ENCODE data around the gene TUBA1B.
A peak's percentile ranks its signal among the peaks of the same experiment; 100 is the strongest.

Gene TUBA1B

GRCh38 chr12:49126852-49127763 is 4.1 kb downstream of the TUBA1B start:
- peak; percentile 30 for DNase-seq (ENCODE audit: low read depth, low spot score)

GRCh38 chr12:49121047-49121696 is 10.0 kb downstream of the TUBA1B start:
- peak; percentile 60 for DNase-seq (ENCODE audit: low read depth, low spot score)

- DNase-seq (ENCODE audit: low read depth, low spot score) = no peak
These were observed 20.0 kb downstream of the TUBA1B start for GRCh38 chr12:49111206-49111605.

DNA sequence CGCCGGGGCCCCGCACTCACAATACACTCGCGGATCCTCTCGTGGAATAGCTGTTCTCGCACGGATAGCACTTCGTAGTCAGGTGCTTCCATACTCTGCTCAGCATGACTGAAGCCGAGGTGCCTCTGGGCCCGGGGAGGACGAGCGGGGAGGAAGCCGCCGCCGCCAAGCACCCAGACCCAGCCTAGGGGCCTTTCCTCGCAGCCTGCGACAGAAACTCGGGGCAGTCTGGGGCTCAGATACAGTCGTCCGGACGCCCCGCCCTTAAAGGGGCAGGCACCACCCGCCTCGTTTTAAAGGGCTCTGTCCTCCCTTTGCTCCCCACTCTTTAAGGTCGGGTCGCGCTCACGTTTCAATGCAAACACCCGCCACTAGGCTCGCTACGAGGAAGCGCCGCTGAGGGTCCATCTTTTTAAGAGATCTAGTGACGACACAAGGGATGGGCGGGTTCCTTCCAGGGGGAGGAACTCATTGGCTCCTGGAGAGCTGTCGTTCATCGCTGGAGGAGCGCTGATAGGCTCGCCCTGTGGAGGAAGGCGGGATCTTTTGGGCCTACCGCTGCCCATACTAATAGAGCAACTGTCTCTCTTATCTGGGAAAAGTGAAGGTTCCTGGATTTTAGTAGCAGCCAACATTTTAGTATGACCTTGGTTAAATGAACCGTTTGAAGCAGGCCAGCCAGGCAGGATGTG is 20.6 kb downstream of the TUBA1B start, which contains the start of gene LMBR1L:
TSS of gene LMBR1L (minus strand) at position 384 of the 692 bp plus-strand sequence. CDS start at position 92, 292 bp downstream.
- DNase-seq (ENCODE audit: low read depth, low spot score) = peak; percentile 98

- DNase-seq (ENCODE audit: low read depth, low spot score) = no peak
These were observed 21.3 kb downstream of the TUBA1B start for GRCh38 chr12:49109641-49110463.

DNA sequence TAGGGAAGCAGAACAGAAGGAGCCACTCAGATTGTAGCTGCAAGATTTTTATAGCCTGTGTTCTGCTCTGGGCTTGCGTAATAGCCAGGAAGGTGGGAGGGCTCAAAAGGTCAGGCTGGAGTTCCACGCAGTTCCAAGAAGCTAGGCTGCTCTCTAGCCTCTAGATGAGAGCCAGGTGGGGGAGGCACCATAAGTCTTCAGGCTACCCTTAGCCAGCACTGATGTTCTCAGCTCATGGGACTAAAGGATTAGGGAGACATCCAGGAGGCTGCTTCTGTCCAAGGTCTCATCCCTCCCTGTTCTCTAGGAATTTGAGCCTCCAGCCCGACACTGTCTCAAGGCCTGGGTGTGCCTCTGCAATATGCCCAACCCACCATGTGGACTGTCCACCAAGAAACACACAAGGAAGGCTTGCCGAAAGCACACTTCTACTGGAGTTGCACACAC is 22.2 kb downstream of the TUBA1B start:
- DNase-seq (ENCODE audit: low read depth, low spot score) = peak; percentile 30

DNA sequence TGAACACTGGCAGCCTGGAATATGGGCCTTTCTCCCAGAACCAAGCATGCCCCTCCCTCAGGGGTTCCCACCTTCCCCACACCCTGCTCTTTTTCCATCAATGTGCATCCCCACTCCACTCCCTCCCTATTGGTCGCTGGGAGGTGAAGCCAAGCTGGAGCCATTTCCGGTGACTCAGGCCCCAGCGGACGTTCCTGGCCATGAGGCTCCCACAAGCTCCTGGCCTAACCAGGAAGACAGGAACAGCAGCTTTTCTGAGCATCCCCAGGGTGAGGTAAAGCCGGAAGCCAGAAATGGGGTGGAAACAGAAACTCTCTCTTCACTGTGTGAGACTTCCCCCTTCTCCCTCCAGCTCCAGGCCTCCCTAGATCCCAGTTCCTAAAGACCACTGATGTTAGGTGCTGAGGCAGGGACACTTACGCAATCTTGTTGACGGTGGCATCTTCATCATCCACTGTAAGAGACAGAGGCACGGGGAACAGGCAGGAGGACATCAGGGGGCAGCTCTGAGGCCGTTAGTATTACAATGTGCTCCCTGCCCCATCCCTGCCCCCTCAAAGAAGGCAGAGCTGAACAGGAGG is 25.6 kb downstream of the TUBA1B start:
- no peak for DNase-seq (ENCODE audit: low read depth, low spot score)

DNA sequence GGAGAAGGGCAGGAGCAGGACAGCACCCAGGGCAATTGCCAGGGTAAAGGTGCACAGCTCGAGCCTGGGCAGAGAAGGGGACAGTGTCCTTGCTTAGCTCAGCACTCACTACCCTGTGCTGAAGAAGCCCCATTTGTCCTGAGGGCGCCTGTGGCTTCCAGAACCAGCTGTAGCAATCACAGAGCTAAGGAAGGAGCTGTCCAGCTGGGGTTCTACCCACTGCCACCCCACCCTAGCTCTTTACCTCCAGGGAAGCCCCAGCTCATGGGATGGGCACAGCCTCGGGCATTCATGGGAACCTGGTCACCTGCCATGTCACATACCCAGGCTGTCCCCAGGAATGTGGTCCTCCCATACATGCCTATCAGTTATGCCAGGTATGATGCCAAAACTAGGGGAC is 26.4 kb downstream of the TUBA1B start:
- DNase-seq (ENCODE audit: low read depth, low spot score) = no peak

GRCh38 chr12:49100380-49100779 is 30.8 kb downstream of the TUBA1B start:
- no peak for DNase-seq (ENCODE audit: low read depth, low spot score)

DNA sequence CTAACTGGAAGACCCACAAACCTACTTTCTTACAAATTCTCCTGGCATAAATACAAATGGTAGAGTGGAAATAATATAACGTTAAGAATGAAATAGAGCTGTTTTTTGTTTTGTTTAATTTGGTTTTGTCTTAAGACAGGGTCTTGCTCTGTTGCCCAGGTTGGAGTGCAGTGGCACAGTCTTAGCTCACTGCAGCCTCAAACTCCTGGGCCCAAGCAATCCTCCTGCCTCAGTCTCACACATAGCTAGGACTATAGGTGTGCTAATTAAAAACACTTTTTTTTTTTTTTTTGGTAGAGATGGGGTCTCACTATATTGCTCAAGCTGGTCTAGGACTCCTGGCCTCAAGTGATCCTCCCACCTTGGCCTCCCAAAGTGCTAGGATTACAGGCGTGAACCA is 32.5 kb downstream of the TUBA1B start:
- no peak for DNase-seq (ENCODE audit: low read depth, low spot score)

DNA sequence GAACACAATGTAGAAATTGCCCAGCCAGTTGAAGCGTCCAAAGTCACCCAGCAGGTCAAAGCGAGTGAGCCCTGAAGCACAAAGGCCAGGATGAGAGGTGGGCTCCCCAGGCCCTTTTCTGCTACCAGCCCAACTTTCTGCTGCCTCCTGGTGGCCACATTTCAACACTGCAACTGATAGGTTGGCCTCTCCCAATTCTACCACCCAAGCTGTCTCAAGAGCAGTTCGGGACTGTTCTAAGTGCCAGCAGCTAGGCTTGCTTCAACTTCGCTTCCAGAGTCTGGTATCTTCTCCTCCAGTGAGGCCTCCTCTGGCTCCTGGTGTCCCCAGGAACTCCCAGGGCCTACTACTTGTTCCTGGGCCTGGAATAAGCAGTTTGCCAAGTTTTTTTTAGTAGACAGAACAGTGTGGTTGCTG is 33.2 kb downstream of the TUBA1B start:
- DNase-seq (ENCODE audit: low read depth, low spot score) = peak; percentile 93

GRCh38 chr12:49097381-49097780 is 33.8 kb downstream of the TUBA1B start:
- DNase-seq (ENCODE audit: low read depth, low spot score) = no peak

- DNase-seq (ENCODE audit: low read depth, low spot score) = no peak
These were observed 36.2 kb downstream of the TUBA1B start for GRCh38 chr12:49094975-49095365.

GRCh38 chr12:49094160-49094974 is 36.8 kb downstream of the TUBA1B start, which contains the start of gene DHH:
Gene DHH (minus strand): TSS chr12:49094801. CDS start chr12:49094512, 289 bp downstream.
- peak; percentile 40 for DNase-seq (ENCODE audit: low read depth, low spot score)

DNA sequence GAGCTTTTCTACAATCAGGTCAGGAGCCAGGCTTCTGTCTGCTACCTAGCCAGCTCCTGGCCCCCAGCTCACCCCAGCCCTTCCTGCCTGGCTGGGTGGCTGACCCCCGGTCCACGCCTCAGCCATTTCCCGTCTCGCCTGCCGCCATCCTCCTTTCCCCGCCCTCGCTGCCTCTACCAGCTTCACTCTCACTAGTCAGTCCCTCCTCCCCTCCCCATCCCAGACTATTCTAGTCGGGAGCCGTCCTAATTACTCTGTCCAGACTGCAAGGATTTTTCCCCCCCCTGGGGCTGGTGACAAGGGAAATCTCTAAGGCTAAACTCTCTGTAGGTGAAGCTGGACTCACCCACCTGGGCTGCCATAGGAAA is 37.4 kb downstream of the TUBA1B start:
- DNase-seq (ENCODE audit: low read depth, low spot score) = no peak

GRCh38 chr12:49092816-49093406 is 38.3 kb downstream of the TUBA1B start:
- DNase-seq (ENCODE audit: low read depth, low spot score) = no peak

DNA sequence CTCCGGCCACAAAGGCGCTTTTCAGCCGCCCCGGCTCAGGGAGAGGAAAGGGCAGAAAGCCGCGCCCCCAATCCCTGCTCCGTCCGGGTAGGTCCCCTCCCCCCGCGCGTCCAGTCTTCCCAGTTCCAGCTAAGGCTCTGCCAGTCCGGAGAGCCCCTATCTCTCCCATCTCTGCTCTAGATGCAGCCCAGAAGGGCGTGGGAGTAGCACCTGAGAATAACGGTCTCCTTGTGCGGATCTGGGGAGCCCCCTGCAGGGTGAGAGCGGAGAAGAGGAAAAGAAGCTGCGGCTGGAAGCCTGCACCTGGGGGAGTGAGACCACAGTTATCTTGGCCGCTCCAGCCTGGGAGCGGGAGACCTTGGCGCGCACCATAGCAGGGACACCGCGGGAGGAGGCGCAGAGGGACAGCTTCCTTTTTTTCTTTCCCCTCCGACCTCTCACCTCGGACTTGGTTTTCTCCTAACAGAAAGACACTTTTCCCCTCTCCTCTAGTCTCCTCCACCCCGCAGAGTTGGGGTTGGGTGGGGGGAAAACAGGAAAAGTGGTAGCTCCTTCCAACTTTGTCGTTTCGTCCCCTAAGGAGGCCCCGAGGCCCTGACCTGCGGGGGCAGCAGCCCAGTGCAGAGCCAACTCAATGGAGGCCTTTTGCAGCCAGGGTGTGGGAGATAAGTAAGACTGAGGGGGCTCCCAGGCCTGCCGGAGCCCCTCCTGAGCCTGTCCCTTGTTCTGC is 38.9 kb downstream of the TUBA1B start:
- DNase-seq (ENCODE audit: low read depth, low spot score) = peak; percentile 78

DNA sequence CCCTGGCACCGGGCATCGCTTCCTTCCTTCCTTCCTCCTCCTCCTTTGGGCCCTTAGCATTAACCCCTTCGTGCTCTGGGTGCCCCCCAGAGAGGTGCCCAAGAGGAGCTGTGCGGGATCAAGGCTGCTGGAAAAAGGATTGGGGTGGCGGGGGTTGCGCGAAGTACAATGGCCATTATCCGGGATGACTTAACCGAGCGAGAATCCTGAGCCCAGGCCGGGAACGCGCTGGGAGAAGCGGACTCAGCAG is 39.4 kb downstream of the TUBA1B start:
- no peak for DNase-seq (ENCODE audit: low read depth, low spot score)

All from ELF-1 (cell line).